IMR-90 (cell line): ENCODE data around the gene NXN. TPM values are rescaled to one million over a fixed set of nuclear protein-coding genes. Genes with fewer than 3 reads are reported as not detected.
A peak's percentile ranks its signal among the peaks of the same experiment; 100 is the strongest.

ENCODE experiments used
- ATAC-seq: fragments of 200-7000 bp; cut with Tn5 transposase; 2 replicates; pipeline ENCODE4 v1.9.1; 2020; ENCODE audit warnings: low read depth, mild to moderate bottlenecking, moderate library complexity
- BruUV-seq: library from RNA; stranded (reverse); fragments of 400-500 nt; replicated peaks from 2 replicates; lab custom pipeline; 2021; lab: Mats Ljungman, UMichigan
- CTCF ChIA-PET: fragments of 300-600 bp; formaldehyde crosslinking; extraction: SDS; loops from one replicate; lab custom pipeline; 2021; ENCODE audit warnings: antibody characterized with exemption; lab: Yijun Ruan, JAX
- POLR2A ChIA-PET: fragments of 300-600 bp; sonication (Branson Sonifier 250); formaldehyde crosslinking; loops from one replicate; lab custom pipeline; 2022; ENCODE audit warnings: antibody characterized with exemption; ENCODE audit not compliant: unreplicated experiment; lab: Charles Lee
- DNase-seq: peaks from one replicate; pipeline ENCODE4 v3.0.0; 2013
- H2AFZ ChIP-seq: replicated peaks from 2 replicates; pipeline ENCODE3; 2013; ENCODE audit warnings: low read length, mild to moderate bottlenecking; ENCODE audit not compliant: poor library complexity
- H2AK5ac ChIP-seq: 2 replicates; pipeline ENCODE4 v1.6.1; 2013; ENCODE audit warnings: low read depth, low read length, inconsistent platforms
- H2AK9ac ChIP-seq: replicated peaks from 2 replicates; pipeline ENCODE3; 2013; ENCODE audit warnings: mild to moderate bottlenecking, low read depth, low read length, moderate library complexity; ENCODE audit not compliant: poor library complexity
- H2BK120ac ChIP-seq: 2 replicates; pipeline ENCODE4 v1.6.1; 2013; ENCODE audit warnings: low read depth, low read length, inconsistent platforms
- H2BK15ac ChIP-seq: 3 replicates; pipeline ENCODE4 v1.6.1; 2013; ENCODE audit warnings: low read depth, low read length, inconsistent platforms
- H2BK20ac ChIP-seq: 2 replicates; pipeline ENCODE4 v1.6.1; 2013; ENCODE audit warnings: low read depth, mild to moderate bottlenecking, inconsistent platforms, low read length, moderate library complexity
- H2BK5ac ChIP-seq: 2 replicates; pipeline ENCODE4 v1.6.1; 2013; ENCODE audit warnings: mild to moderate bottlenecking, low read depth, low read length, inconsistent platforms; ENCODE audit not compliant: poor library complexity, severe bottlenecking
- H3K14ac ChIP-seq: replicated peaks from 2 replicates; pipeline ENCODE4 v1.6.1; 2013; ENCODE audit warnings: low read depth, low read length, inconsistent platforms
- H3K18ac ChIP-seq: 2 replicates; pipeline ENCODE4 v1.6.1; 2013; ENCODE audit warnings: low read depth, low read length, control low read depth
- H3K23ac ChIP-seq: 2 replicates; pipeline ENCODE4 v1.6.1; 2013; ENCODE audit warnings: low read depth, low read length, inconsistent platforms
- H3K27ac ChIP-seq: 2 replicates; pipeline ENCODE4 v1.5.1; 2013; ENCODE audit warnings: mild to moderate bottlenecking, control low read depth, low read length; ENCODE audit not compliant: insufficient read depth
- H3K27me3 ChIP-seq: 2 replicates; pipeline ENCODE4 v1.6.1; 2013; ENCODE audit warnings: low read length; ENCODE audit not compliant: control insufficient read depth, insufficient read depth
- H3K36me3 ChIP-seq: 2 replicates; pipeline ENCODE4 v1.6.1; 2013; ENCODE audit warnings: low read length, mixed read lengths; ENCODE audit not compliant: control insufficient read depth, insufficient read depth
- H3K4ac ChIP-seq: 2 replicates; pipeline ENCODE4 v1.6.1; 2013; ENCODE audit warnings: low read depth, low read length, inconsistent platforms
- H3K4me1 ChIP-seq: 2 replicates; pipeline ENCODE4 v1.6.1; 2013; ENCODE audit warnings: low read length, mixed read lengths; ENCODE audit not compliant: control insufficient read depth, insufficient read depth
- H3K4me2 ChIP-seq: 2 replicates; pipeline ENCODE4 v1.6.1; 2013; ENCODE audit warnings: low read depth, mild to moderate bottlenecking, control low read depth, low read length, moderate library complexity
- H3K4me3 ChIP-seq: 2 replicates; pipeline ENCODE4 v1.5.1; 2013; ENCODE audit warnings: low read depth, mild to moderate bottlenecking, control low read depth, low read length, moderate library complexity; ENCODE audit not compliant: insufficient read depth
- H3K56ac ChIP-seq: 2 replicates; pipeline ENCODE4 v1.6.1; 2013; ENCODE audit warnings: low read length, inconsistent platforms; ENCODE audit not compliant: insufficient read depth; ENCODE audit errors: extremely low read depth
- H3K79me1 ChIP-seq, 2 experiments: 2 replicates each; pipeline ENCODE4 v1.6.1; 2013; ENCODE audit warnings: low read length in 2 of 2, inconsistent platforms in 1 of 2, low read depth in 1 of 2
- H3K9ac ChIP-seq: 2 replicates; pipeline ENCODE4 v1.6.1; 2013; ENCODE audit warnings: low read depth, low read length, control low read depth
- H3K9me1 ChIP-seq: 2 replicates; pipeline ENCODE4 v1.6.1; 2013; ENCODE audit warnings: low read length, inconsistent platforms; ENCODE audit not compliant: insufficient read depth
- H3K9me3 ChIP-seq: 2 replicates; pipeline ENCODE4 v1.6.1; 2013; ENCODE audit warnings: low read length; ENCODE audit not compliant: control insufficient read depth, insufficient read depth
- H4K20me1 ChIP-seq: 2 replicates; pipeline ENCODE4 v1.6.1; 2013; ENCODE audit warnings: low read length, inconsistent platforms; ENCODE audit not compliant: insufficient read depth
- H4K5ac ChIP-seq: 2 replicates; pipeline ENCODE4 v1.6.1; 2013; ENCODE audit warnings: mild to moderate bottlenecking, low read depth, low read length, control low read depth
- H4K8ac ChIP-seq, 2 experiments: 2 replicates each; pipeline ENCODE4 v1.6.1; 2013; ENCODE audit warnings: low read depth in 2 of 2, low read length in 2 of 2, control low read depth in 1 of 2, inconsistent platforms in 1 of 2
- H4K91ac ChIP-seq: 2 replicates; pipeline ENCODE4 v1.6.1; 2013; ENCODE audit warnings: low read depth, low read length, inconsistent platforms; ENCODE audit not compliant: insufficient read depth
- CEBPB ChIP-seq: IDR thresholded peaks from 2 replicates; pipeline ENCODE4 v1.6.1; 2012; ENCODE audit warnings: low read depth, low read length, improper control_type of control experiment
- CTCF ChIP-seq: conservative IDR thresholded peaks from 2 replicates; pipeline ENCODE4 v1.5.1; 2012; ENCODE audit warnings: mild to moderate bottlenecking, low read depth, low read length, improper control_type of control experiment
- FOS ChIP-seq: fragments of 150-350 bp; IDR thresholded peaks from 2 replicates; pipeline ENCODE4 v1.6.1; 2016; ENCODE audit warnings: low read depth, low read length
- MXI1 ChIP-seq: IDR thresholded peaks from 2 replicates; pipeline ENCODE4 v1.6.1; 2012; ENCODE audit warnings: low read depth, mild to moderate bottlenecking, low read length, moderate library complexity, borderline replicate concordance
- USF2 ChIP-seq: fragments of 150-350 bp; IDR thresholded peaks from 2 replicates; pipeline ENCODE4 v1.6.1; 2017; ENCODE audit warnings: mild to moderate bottlenecking, antibody characterized with exemption, low read length, low read depth
- WGBS, 2 experiments: methylation state at CpG; one replicate each; pipeline versions ENCODE4 v1.1.5 to v1.1.7; 2013; ENCODE audit warnings: missing lambda C conversion rate in 2 of 2; ENCODE audit not compliant: insufficient read length in 1 of 2; ENCODE audit errors: extremely low coverage in 2 of 2; 5-methylcytosine and 5-hydroxymethylcytosine counted together
- dilution Hi-C: fragments of 300-500 bp; cut with HindIII; formaldehyde crosslinking; loops from one replicate; pipeline ENCODE4 v1.14.3; 2018; ENCODE audit warnings: low sequenced_read_pairs; ENCODE audit not compliant: unreplicated experiment
- in situ Hi-C: fragments of 300-500 bp; cut with MboI; formaldehyde crosslinking; loops from 3 replicates; pipeline ENCODE4 v1.14.3; 2019; ENCODE audit warnings: low sequenced_read_pairs, inconsistent platforms, mixed read lengths
- intact Hi-C: fragments of 100-400 bp; cut with micrococcal nuclease; formaldehyde crosslinking; loops from 2 replicates; pipeline ENCODE4 v1.10.0; 2022
- polyA plus RNA-seq, 3 experiments: library from polyadenylated mRNA; depleted of rRNA; stranded (reverse); fragments of >200 nt; gene quantifications; 2 replicates each; pipeline ENCODE4 v1.2.3, GENCODE V29; 2012; ENCODE audit warnings: low replicate concordance in 1 of 3
- total RNA-seq: library from RNA; depleted of rRNA; stranded (reverse); fragments of >200 nt; gene quantifications from 2 replicates; pipeline ENCODE4 v1.2.3, GENCODE V29; 2012

NXN gene
- total and polyA plus RNA-seq, 2 of the 4 experiments (the other 2 are of a cell fraction) = 52.5 to 116 TPM

DNA sequence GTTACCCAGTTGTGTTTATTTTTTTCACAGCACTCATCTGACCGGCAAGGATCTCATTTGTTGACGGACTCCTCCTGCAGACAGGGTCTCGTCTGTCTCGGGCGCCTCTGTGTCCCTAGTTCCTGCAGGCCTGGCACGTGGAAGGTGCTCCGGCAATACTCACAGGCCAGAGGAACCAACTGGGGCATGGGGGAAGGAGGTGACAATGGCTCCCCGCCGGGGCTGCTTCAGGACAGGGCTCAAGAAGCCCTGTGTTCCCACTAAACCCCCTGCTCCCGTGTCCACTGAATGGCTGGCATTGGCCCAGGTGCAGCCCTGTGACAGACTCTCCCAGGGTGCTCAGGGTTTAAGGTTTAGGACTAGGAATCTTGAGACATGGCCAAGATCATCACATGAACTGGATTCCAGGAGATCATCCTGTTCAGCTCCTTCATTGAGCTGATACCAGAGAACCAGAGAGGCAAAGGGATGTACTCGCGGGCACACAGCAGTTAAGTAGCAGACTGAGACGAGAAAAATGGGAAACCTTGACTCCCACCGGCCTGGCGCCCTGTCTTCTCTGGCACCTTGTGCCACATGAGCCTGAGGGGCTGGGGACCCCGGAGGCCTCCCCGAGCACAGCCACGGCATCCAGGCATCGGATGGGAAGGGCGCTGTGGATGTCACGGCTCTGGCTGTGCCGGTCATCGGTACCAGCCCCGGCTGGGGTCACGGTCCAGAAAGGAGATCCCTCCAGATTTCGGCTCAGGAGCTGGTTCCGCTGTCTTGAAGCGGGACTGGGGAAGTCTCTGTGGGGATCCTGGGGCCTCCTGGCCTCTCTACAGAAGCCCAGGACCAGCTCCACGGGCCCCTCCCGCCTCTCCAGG, 46.4 kb upstream of the NXN start:
- no peak overlapping the region for H3K18ac ChIP-seq
- peaks cover 21% of the 10 kb centered on the region for H3K4me1 ChIP-seq
- H3K27me3 ChIP-seq = no peaks in the 10 kb centered on the region
- H3K27ac ChIP-seq = no peak overlapping the region
- no peak overlapping the region for H3K4ac ChIP-seq
- no peaks in the 10 kb centered on the region; the same call in 1 of the 2 replicates for H3K36me3 ChIP-seq
- POLR2A ChIA-PET = interaction anchor here (0.6 kb wide), 1 partner anchor 49 kb away, joined by 3 read pairs; no protein-coding TSS in a partner anchor
- no peak overlapping the region for H3K9ac ChIP-seq
- in situ Hi-C loops = no loop called here
- H2BK15ac ChIP-seq = no peak overlapping the region
- no peak overlapping the region for H3K14ac ChIP-seq
- dilution Hi-C loops = no loop called here
- no peak overlapping the region for H2BK120ac ChIP-seq
- ATAC-seq = no peak
- no peak overlapping the region for H3K4me3 ChIP-seq
- H3K79me1 ChIP-seq = peaks cover 0 to 36% of the 10 kb centered on the region in 2 experiments; a peak in 3 of 4 replicates
- peak overlapping the region; percentile 30 for H2AK9ac ChIP-seq
- 90% methylated on average over 19 of the region's 30 CpGs; no CpG with 5 or more reads in 1 of the 2 experiments for WGBS, 2 experiments
- no peak overlapping the region for H2BK5ac ChIP-seq
- no peak overlapping the region for H2AK5ac ChIP-seq
- CTCF ChIA-PET = no interaction called here
- no peak overlapping the region for H2AFZ ChIP-seq
- H4K8ac ChIP-seq = no peak overlapping the region
- DNase-seq = no peak
- peaks cover 20% of the 10 kb centered on the region for H4K20me1 ChIP-seq
- TF ChIP-seq USF2 (no peak), MXI1 (no peak), CTCF (no peak), FOS (no peak), CEBPB (no peak)
- peaks cover 13% of the 10 kb centered on the region for H3K9me1 ChIP-seq
- H2BK20ac ChIP-seq = no peak overlapping the region
- no peak overlapping the region for H3K4me2 ChIP-seq
- H3K9me3 ChIP-seq = no peaks in the 10 kb centered on the region
- intact Hi-C loops = no loop called here
- H3K56ac ChIP-seq = no peak overlapping the region
- H4K5ac ChIP-seq = no peak overlapping the region
- BruUV-seq = no TSS peak
- no peak overlapping the region for H4K91ac ChIP-seq
- no peak overlapping the region for H3K23ac ChIP-seq
